ENCODE results near the gene SGPP1.
"Not testable (repeated sequence)": the region's sequence is repeated elsewhere in the genome, so short reads cannot be mapped to it uniquely, and the experiment has no call there.

The SGPP1 gene, protein sequence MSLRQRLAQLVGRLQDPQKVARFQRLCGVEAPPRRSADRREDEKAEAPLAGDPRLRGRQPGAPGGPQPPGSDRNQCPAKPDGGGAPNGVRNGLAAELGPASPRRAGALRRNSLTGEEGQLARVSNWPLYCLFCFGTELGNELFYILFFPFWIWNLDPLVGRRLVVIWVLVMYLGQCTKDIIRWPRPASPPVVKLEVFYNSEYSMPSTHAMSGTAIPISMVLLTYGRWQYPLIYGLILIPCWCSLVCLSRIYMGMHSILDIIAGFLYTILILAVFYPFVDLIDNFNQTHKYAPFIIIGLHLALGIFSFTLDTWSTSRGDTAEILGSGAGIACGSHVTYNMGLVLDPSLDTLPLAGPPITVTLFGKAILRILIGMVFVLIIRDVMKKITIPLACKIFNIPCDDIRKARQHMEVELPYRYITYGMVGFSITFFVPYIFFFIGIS

DNA sequence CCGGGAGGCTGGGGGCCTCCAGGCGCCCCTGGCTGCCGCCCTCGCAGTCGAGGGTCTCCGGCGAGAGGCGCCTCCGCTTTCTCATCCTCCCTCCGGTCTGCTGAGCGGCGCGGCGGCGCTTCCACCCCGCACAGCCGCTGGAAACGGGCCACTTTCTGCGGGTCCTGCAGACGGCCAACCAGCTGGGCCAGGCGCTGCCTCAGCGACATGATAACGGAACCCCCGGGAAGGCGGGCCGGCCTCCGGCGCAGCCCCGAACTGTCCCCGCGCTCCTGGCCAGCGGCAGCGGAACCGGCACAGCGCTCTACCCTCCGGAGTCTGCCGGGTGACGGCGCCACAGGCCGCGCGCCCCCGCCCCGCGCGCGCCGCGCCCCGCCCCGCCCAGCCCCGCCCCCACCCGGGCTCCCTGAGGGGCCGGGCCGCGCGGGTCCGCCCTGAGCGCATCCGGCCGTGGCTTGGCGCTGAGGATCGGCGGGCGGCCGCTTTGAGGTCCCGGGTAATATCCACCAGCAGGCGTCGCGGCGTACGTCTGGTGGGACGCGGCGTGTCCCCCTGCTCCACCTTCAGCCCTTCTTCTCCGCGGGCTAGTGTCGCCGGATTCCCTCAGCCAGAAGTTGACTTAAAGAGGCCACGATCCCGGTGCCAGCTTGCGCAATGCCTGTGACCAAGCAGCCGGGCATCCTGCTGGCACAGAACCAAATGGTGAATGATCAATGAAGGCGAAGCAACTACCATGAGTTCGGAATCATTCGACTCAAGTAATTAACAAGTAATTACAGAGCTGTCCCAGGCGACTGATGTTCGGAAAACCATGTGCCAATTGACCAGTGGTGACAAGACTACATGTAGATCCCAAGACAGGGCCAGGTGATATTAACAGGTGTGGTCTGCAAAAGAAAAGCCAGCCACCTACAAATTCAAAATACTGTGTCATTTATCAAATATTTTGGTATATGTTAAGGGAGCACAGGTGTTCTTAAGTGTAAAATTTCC, at the start of gene SGPP1:
Gene SGPP1 (minus strand): TSS at position 330 of the 993 bp plus-strand sequence. CDS start 121 bp downstream, at position 209.
- peak; percentile 33 for DNase-seq

DNA sequence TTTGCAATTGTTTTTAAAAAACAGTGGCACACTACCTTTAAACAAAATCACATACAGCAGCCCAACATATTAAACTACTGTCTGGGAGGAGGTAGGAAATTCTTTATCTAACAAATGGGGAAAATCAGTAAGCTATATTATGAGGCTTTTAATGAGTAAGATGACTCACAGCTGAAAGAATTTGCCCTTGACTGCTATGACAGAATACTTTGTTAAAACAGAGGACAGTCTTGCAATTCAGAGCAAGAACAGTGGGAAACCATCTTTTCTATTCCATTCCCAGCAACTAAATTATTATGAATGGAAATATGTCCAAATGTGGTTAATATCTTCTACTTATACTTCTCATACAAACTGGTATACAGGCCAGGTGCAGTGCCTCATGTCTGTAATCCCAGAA, 49.2 kb upstream of the SGPP1 start:
- DNase-seq: peak; percentile 24

DNA sequence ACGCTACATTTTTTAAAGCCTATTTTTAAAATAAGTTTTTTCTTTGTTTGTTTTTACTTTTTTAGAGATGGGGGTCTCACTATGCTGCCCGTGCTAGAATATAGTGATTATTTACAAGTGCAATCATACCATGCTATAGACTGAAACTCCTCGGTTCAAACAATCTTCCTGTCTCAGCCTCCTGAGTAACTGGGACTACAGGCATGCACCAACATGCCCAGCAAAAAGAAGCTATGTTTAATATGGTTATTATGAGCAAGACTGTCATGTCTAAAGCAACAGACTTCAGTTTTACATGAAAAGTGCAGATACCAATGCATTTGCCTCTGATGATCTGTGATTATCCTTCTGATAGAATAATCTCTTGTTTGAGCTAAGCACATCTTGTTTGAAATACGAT, 45.6 kb upstream of the SGPP1 start:
- DNase-seq: no peak

DNA sequence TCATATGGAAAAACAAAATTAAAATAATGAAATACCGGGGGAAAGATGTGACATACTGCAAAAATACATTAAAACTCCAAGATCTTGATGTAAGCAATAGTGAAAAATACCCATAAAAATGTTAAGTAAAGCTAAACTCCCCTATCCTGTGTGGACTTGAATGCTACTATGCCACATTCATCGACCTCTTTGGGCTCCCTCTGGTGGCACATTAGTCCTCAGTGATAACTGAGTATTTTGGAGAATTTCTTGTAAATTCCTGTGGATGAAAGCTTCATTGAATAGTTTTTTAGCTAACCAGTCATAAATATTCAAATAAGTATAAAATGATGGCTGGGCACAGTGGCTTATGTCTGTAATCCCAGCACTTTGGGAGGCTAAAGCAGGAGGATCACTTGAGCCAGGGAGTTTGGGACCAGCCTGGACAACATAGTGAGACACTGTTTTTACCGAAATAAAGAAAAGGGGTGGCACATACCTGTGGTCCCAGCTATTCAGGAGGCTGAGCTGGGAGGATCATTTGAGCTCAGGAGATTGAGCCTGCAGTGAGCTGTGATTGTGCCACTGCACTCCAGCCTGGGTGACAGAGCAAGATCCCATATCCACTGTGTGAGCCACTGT, 42.4 kb upstream of the SGPP1 start:
- peak; percentile 43 for DNase-seq

DNA sequence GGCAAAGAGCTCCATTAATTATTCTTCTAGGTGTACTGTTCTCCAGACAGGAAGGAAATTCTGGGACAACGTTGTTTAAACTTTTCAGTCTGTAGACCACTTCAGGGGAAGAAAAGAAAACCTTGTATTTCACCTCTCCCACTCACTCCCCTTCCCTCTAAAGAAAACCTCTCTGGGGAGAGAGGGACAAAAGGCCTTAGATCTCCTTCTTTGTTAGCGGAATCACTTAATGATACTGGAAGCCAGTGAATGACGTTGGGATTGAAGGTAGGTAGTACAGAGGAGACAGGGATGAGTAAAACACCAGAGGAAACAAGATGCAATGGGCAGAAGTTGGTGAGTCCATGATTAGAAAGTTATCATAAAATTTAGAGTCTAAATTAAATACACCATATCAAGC, 38.7 kb upstream of the SGPP1 start:
- no peak for DNase-seq

DNA sequence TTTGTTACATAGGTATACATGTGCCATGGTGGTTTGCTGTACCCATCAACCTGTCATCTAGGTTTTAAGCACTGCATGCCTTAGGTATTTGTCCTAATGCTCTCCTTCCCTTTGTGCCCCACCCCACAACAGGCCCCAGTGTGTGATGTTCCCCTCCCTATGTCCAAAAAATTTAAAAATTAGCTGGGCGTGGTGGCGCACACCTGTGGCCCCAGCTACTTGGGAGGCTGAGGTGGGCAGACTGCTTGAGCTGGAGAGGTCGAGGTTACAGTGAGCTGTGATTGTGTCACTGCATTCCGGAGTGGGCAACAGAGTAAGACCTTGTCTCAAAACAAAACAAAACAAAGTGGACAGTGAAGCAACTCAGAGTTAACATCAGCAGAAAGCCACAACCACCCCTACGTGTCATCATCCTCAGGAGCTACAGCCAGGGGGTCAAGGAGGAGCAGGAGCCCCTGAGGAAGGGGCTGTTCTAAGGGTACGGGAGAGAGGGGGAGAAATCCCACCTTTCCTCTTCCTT, 36.8 kb upstream of the SGPP1 start:
- no peak for DNase-seq

DNA sequence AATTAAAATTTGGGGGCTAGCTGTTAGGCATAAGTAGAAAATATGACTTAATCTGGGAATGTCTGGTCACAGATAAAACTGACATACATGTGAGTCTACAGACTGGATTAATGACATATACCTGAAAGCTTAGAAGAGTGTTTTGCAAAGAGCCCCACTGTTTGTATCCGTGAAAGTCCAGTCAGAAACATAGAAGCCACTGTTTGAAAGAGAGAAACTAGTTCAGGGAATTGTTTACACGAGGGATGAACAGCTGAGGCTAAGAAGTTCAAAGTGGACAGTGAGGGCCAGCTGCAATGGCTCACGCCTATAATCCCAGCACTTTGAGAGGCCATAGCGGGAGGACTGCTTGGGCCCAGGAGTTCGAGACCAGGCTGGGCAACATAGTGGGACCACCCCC, 36.2 kb upstream of the SGPP1 start:
- DNase-seq: no peak

DNA sequence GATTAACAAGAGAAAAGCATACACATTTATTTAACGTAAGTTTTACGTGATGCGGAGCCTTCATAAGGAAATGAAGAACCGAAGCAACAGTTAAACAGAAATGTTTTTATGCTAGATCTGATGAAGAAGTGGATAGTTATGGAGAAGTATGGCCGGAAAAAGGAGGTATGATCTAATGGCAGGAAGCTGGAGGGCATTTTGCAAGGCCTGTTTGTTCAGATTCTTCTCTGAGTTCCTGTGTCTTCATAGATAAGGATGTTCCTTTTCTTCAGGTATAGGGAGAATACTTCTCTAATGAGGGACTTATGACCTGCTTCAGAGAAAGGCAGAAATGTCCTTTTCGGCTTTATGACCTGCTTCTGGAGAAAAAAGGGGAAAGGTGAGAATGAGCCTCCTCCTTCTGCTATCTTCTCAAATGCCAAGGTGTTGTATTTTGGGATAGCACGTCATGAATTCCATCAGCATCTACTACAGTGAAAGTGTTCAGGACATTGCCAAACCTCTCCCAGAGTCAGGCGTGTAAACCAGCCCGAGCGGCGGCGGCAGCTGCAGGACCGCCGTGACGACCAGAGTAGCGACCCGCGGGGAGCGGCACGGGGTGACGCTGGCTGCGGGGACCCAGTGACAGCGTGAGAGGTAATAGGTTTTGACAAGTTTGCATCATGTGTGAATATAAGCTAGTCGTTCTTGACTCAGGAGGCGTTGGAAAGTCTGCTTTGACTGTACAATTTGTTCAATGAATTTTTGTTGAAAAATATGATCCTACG, 33.7 kb upstream of the SGPP1 start:
- DNase-seq: no peak

DNA sequence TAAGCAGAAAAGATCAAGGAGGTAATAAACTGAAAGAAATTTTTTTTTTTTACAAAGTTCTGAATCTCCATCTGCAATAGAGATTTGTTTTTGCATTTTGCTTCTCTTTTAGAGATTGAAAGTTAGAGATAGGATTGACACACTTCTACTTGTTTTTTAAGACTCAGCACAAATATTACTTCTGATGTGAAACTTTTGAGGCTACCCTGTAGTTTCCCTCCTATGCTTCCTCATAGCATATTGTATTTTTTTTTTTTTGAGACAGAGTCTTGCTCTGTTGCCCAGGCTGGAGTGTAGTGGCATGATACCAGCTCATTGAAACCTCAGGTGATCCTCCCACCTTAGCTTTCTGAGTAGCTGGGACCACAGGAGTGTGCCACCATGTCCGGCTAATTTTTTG, 32.1 kb upstream of the SGPP1 start:
- DNase-seq: no peak

DNA sequence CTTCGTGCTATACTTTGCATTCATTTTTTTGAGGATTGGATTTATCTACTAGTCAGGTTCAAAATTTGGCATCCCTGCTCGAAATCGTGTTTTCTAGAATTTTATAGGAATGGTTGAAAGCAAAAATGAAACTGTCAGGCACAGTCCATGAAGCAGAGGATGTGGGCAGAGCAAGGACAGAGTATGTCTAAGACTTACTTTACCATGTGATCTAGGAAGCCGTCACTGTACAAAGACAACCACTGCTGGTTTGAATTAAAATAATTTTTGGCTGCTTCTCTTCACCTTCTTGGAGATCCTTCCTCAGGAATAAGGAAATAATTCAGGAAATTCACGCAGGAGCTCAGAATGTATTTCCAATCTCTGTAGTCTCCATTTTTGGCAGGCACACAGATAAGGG, 31.6 kb upstream of the SGPP1 start:
- no peak for DNase-seq

DNA sequence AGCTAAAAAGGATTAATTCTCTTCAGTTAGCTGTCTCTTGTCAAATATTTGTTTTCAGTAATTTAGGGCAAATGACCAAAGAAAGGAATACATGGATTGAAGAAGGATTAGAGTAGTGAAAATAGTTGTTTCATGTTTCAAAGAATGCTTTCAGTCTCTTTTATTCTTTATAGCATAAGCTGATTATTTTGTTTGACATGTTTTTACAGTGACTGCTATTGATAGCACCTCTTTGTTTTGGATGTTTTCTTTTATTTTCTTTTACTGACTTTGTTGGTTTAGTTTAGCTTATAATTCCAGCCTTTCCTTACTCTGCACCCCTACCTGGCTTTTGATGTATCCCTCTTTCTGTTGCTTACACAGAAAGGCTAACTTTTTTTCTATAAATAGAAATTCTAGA, 29.3 kb upstream of the SGPP1 start:
- DNase-seq: no peak

DNA sequence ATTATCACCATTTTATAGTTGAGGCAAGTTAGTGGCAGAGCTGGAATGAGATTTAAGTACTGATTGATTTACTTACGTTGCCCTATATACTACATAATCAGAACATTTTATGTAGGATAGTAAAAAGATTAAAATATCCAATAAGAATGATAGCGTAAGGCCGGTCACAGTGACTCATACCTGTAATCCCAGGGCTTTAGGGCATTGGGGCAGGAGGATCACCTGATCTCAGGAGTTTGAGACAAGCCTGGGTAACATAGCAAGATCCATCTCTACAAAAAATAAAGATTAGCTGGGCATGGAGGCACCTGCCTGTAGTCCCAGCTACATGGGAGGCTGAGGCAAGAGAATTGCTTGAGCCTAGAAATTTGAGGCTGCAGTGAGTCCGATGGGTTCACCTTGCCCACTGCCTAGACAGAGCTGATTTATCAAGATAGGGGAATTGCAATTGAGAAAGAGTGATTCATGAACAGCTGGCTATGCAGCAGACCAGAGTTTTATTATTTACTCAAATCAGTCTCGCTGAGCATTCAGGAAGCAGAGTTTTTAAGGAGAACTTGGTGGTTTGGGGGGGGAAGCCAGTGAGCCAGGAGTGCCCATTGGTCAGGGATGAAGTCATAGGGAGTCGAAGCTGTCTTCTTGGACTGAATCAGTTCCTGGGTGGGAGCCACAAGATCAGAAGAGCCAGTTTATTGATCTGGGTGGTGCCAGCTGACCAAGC, 24.7 kb upstream of the SGPP1 start:
- DNase-seq: no peak

DNA sequence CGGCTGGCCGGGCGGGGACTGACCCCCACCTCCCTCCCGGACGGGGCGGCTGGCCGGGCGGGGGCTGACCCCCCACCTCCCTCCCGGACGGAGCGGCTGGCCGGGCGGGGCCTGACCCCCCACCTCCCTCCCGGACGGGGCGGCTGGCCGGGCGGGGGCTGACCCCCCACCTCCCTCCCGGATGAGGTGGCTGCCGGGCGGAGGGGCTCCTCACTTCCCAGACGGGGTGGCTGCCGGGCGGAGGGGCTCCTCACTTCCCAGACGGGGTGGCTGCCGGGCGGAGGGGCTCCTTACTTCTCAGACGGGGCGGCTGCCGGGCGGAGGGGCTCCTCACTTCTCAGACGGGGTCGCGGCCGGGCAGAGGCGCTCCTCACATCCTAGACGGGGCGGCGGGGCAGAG, 23.2 kb upstream of the SGPP1 start:
- DNase-seq: not testable (repeated sequence)

DNA sequence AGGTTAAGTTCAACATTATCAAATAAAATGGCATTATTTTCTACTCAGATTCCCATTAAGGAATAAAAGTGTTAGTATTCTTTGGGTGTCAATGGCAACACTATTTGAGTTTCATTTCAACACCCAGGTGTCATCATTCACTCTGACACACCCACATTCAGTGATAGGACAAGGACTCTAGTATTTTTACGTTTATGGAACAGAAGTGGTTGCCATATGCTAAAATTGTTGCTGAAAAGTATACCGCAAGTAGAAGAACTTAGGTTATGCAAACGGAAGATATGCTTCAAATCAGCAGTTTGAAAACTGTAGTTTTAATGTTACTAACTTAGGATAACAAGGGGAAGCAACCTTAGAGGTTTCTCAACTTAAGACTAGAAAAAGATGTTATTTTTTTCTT, 20.0 kb upstream of the SGPP1 start:
- no peak for DNase-seq

DNA sequence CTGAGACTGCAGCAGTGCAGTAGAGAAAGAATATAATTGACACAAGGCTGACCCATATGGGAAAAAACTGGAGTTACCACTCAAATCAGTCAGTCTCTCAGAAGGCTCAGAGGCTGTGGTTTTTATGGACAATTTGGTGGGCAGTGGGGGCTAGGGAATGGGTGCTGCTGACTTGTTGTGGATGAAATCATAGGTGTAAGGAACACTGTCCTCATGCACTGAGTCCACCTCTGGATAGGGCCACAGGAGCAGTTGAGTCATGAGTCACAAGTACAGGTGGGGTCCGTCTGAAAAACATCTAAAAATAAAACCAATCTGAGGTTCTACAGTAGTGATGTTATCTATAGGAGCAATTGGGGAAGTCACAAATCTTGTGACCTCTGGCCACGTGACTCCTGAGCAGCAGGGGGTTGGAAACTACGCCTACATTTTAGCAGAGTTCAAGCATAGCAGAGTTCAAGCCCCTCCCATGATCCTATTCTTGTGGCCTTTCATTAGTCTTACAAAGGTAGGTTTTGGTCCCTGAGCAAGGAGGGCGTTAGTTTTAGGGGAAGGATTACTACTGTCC, 18.1 kb upstream of the SGPP1 start:
- DNase-seq: no peak

DNA sequence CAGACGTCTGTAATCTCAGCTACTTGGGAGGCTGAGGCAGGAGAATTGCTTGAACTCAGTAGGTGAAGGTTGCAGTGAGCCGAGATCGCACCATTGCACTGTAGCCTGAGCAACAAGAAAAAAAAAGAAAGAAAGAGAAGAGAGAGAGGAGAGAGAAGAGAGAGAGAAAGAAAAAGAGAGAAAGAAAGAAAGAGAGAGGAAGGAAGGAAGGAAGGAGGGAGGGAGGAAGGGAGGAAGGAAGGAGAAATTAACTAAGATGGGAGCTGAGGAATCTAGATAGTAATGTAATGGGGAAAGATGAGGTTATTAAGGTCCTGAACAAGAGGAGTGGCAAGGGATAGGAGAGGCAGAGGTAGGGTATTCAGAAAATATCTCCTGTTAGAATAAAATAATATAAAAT, 17.4 kb upstream of the SGPP1 start:
- DNase-seq: no peak

DNA sequence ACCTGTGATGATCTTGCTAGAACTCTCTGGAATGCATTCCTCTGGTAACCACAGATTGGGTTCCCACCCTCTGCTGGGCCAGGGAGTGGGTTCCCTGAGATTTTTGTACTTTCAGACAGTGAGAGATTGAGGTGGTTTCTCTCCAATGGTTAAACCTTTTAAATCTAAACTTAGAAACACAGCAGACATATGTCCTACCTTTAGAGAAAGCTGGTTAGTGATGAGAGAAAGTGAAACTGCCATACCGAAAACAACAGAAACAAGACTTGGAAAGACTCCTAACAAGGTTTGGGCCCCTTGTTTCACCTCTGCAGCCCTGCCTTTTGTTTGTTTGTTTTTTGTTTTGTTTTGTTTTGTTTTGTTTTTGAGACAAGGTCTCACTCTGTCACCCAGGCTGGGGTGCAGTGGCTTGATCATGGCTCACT, 9.7 kb upstream of the SGPP1 start:
- DNase-seq: no peak

DNA sequence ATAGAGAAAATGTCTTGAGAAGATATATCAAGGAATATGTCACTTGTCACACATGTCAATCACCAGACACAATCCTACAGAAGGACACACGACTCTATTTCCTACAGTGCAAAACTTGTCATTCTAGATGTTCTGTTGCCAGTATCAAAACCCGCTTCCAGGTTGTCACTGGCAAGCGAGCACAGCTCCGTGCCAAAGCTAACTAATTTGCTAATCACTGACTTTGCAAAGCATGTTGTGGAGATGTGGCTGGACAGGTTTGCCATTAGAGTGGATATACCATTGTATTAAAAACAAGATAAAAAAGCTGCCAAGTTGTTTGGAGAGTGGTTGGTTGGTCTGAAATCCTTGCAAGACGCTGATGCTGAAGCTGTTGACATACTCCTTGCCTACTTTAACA, 7.9 kb upstream of the SGPP1 start:
- no peak for DNase-seq

DNA sequence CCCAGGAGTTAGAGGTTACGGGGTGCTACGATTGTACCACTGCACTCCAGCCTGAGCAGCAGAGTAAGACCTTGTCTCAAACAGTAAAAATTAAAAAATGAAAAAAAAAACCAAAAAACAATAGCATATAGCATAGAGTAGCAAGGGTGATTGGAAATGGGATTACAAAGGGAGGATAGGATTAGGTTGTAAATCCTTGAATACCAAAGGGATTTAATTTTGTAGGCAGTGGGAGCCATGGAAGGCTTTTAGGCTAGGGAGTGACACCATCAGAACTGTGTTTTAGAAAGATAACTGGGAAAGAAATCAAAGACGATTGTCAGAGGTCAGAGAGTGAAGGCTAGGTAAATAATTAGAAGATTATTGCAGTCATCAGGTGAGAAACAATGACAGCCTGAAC, 2.8 kb upstream of the SGPP1 start:
- no peak for DNase-seq

DNA sequence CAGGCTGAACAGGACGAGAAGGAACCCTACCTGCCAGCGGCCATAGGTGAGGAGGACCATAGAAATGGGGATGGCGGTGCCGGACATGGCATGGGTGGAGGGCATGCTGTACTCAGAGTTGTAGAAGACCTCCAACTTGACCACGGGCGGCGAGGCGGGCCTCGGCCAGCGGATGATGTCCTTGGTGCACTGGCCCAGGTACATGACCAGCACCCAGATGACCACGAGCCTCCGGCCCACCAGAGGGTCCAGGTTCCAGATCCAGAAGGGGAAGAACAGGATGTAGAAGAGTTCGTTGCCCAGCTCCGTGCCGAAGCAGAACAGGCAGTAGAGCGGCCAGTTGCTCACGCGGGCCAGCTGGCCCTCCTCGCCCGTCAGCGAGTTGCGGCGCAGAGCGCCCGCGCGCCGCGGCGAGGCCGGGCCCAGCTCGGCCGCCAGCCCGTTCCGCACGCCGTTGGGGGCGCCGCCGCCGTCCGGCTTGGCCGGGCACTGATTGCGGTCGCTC, 582 bp downstream of the SGPP1 start:
- DNase-seq: peak; percentile 23

DNA sequence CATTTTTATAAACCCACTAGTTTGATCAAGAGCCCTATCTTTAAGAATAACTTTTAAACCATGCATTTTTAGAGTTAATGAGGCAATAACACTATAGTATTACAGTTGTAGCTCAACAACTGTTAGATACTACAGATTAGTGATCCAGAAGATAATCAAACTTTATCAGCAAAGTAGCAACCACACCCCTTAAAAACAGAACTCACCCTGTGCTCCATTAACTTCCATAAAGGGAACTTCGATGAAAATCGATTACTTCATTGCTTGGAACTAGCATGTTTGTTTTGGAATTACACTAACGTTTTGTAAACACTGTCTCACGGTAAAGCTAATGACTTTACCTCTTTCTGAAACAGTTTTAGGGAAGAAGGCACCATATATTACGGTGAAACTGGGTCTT, 1.4 kb downstream of the SGPP1 start:
- DNase-seq: no peak
